Measurements from ENCODE around the gene PATL2. TPM values are rescaled to one million over a fixed set of nuclear protein-coding genes. Genes with fewer than 3 reads are reported as not detected.

PATL2 gene
- 1.4 and 1.6 TPM in 2 replicates for total RNA-seq

DNA sequence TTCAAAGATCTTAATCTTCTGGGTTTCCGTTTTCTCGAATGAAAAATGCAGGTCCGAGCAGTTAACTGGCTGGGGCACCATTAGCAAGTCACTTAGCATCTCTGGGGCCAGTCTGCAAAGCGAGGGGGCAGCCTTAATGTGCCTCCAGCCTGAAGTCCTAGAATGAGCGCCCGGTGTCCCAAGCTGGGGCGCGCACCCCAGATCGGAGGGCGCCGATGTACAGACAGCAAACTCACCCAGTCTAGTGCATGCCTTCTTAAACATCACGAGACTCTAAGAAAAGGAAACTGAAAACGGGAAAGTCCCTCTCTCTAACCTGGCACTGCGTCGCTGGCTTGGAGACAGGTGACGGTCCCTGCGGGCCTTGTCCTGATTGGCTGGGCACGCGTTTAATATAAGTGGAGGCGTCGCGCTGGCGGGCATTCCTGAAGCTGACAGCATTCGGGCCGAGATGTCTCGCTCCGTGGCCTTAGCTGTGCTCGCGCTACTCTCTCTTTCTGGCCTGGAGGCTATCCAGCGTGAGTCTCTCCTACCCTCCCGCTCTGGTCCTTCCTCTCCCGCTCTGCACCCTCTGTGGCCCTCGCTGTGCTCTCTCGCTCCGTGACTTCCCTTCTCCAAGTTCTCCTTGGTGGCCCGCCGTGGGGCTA, at the start of gene PATL2, which contains the start of gene B2M:
PATL2 (minus strand) TSS at position 228 of the 647 bp plus-strand sequence. CDS start 34,833 bp downstream, outside the sequence.
B2M (plus strand) TSS at position 422 of the 647 bp plus-strand sequence; CDS start at position 452, 30 bp downstream.

DNA sequence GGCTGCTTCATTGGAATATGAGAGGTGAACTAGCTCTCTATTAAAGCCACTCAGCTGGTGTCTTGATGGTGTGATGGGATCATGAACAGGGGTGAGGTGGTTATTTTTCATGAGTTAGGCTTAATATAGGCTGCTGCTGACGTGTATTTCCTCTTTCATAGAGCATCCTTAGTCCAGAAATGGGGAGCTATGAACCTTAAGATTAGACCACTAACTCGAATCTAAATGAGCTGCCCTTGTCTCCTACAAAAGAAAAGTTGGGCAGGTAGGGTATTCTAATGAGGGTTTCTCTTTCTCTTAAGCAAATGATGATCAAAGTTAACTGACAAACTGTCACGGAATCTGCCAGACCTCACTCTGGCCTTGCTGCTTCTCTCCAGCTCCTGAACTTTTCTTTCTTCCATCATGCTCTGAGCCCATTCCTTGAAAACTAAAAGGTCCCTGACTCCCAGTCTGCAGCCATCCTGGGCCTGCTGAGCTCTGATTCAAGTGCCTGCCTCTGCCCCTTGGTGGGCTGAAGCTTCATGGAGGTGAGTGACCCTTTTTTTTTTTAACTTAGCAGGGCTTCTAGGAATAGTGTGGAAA, 25.1 kb upstream of the PATL2 start, which contains the start of gene TRIM69:
TRIM69 (plus strand) TSS at position 348 of the 585 bp plus-strand sequence; CDS start at position 525, 177 bp downstream.

DNA sequence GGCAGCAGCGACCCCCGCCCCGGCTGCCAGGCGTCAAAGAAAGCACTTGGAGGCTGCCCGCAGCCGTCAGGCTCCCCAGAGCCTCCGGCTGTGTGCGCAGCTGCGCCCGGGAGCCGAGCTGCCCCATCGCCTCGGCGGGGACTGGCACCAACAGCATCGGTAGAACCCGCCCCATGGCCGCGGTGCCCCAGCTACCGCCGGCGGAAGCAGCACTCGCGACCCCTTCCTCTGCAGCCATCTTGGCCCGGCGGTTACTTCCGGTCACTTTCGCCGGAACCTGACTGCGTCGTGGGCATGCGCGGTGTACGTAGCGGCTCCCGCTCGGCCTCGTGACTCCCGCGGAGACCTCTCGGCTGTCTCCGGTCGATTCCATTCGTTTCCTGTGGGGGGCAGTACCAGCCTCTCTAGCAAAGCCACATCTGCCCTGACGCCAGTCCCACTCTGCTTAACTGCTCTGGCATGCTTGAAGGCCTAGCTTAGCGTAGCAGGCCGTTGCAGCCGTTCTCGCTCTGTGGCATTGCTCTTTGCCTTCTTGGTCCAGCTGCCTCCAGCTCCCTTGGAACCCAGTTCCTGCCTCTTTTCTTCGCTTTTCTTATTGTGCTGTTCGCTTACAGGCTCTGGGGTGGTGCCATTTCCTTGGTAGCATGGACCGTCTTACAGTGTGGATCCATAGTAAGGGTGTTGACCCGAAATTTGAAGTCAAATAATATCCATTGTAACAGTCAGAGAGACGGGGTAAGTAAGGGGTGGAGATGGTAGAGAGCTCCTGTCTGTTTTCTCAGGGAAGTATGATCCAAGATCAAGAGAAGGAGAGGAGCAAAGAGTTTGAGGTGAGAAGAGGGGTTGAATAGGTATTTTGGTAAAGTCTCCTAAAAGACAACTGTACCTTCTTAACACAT, 47.5 kb downstream of the PATL2 start, which contains the start of gene SPG11:
SPG11 (minus strand) TSS at position 253 of the 899 bp plus-strand sequence; CDS start at position 238, 15 bp downstream.

Other genes starting within 250 kb of the PATL2 start
- 13.3 and 18.9 TPM in 2 replicates for gene EIF3J, start 174.2 kb downstream of the PATL2 start, total RNA-seq
- gene SPG11, start 47.7 kb downstream of the PATL2 start, total RNA-seq = 73.0 and 92.3 TPM in 2 replicates
- gene B2M, start 194 bp upstream of the PATL2 start, total RNA-seq = 1,895 and 2,086 TPM in 2 replicates
- 15.4 and 22.9 TPM in 2 replicates for gene TRIM69, start 25.2 kb upstream of the PATL2 start, total RNA-seq
- not detected in 2 replicates for gene TERB2, start 245.4 kb upstream of the PATL2 start, total RNA-seq